Brain microvascular endothelial cell (primary cell): ENCODE data around the gene CACNG4.
A peak's percentile ranks its signal among the peaks of the same experiment; 100 is the strongest.
"Not testable (repeated sequence)": the region's sequence is repeated elsewhere in the genome, so short reads cannot be mapped to it uniquely, and the experiment has no call there.

ENCODE experiments used
- DNase-seq: peaks from one replicate; pipeline ENCODE4 v3.0.0-alpha.2; 2020
- H3K27ac ChIP-seq: fragments of 250-450 bp; sonication (Bioruptor Pico); 2 replicates; pipeline ENCODE4 v1.5.1; 2020; ENCODE audit warnings: mild to moderate bottlenecking, moderate library complexity
- H3K27me3 ChIP-seq: fragments of 250-450 bp; sonication (Bioruptor Pico); replicated peaks from 2 replicates; pipeline ENCODE4 v1.5.1; 2020; ENCODE audit warnings: mild to moderate bottlenecking
- H3K36me3 ChIP-seq: fragments of 250-450 bp; sonication (Bioruptor Pico); replicated peaks from 2 replicates; pipeline ENCODE4 v1.5.1; 2020; ENCODE audit warnings: mild to moderate bottlenecking
- H3K4me3 ChIP-seq: 2 replicates; pipeline ENCODE4 v1.5.1; 2011; ENCODE audit warnings: low read depth, mild to moderate bottlenecking, control low read depth, low read length, moderate library complexity
- CTCF ChIP-seq: IDR thresholded peaks from 2 replicates; pipeline ENCODE4 v1.5.1; 2011; ENCODE audit warnings: low read depth, mild to moderate bottlenecking, moderate library complexity, low read length, control low read depth, inconsistent platforms; ENCODE audit errors: missing control alignments
- in situ Hi-C: cut with HindIII; loops from 2 replicates; pipeline ENCODE4 v1.10.0; 2017; ENCODE audit warnings: low sequenced_read_pairs, low pct_ligation_motif_present

Gene CACNG4

DNA sequence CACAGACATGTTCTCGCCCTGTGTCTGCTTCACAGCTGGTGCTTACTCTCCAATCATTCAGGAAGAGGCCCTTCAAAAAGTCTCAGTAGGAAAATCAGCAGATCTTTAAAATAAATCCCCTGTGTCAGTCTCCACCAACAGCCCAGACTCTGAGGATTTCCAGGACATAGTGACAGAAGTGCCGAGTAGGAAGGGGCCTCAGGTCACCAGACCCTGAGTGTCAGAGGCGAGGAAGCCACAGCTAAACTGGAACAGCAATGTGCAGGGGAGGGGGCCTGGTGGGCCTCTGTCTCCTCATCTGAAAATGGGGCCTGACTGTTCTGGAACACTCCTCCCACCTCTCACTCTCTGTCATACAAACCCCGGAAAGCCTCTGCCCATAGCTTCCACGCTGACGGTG lies 6.3 kb downstream of the CACNG4 start:
- Histone ChIP-seq H3K27me3 (peaks cover 29% of the 10 kb centered on the region), H3K4me3 (no peak overlapping the region), H3K27ac (no peak overlapping the region), H3K36me3 (no peaks in the 10 kb centered on the region)
- in situ Hi-C loops, result no loop called here
- no peak for DNase-seq
- TF ChIP-seq CTCF, result no peak

DNA sequence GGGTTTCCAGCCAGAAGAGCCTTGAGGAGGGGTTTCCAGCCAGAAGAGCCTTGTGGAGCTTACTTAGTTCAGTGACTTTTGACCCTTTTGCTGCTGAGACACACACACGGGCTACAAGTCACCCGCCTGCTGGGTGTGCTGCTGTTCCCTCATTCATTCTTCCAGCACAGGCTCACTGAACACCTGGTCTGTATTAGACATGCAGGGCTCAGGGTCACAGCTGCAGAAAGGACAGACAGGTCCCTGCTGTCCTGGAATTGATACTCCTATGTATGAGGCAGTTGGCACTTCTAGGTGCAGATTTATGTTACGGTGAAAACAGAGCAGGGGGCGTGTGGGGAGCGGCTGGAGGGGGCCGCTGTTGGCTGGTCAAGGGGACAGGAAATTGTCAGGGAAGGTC lies 6.8 kb downstream of the CACNG4 start:
- TF ChIP-seq CTCF, result no peak
- in situ Hi-C loops, result no loop called here
- Histone ChIP-seq H3K36me3 (no peaks in the 10 kb centered on the region), H3K27ac (no peak overlapping the region), H3K4me3 (no peak overlapping the region), H3K27me3 (peaks cover 26% of the 10 kb centered on the region)
- DNase-seq, result no peak

GRCh38 chr17:66971730-66972441 lies 7.4 kb downstream of the CACNG4 start:
- Histone ChIP-seq H3K27me3 (peaks cover 19% of the 10 kb centered on the region), H3K36me3 (no peaks in the 10 kb centered on the region), H3K4me3 (no peak overlapping the region), H3K27ac (no peak overlapping the region)
- no peak for TF ChIP-seq CTCF
- no peak for DNase-seq
- in situ Hi-C loops, result no loop called here

- H3K36me3 ChIP-seq, DNase-seq, in situ Hi-C loops, H3K27ac ChIP-seq, H3K4me3 ChIP-seq: not testable (repeated sequence)
- peaks cover 14% of the 10 kb centered on the region for H3K27me3 ChIP-seq
Measured at GRCh38 chr17:66972442-66972830, 7.9 kb downstream of the CACNG4 start.

DNA sequence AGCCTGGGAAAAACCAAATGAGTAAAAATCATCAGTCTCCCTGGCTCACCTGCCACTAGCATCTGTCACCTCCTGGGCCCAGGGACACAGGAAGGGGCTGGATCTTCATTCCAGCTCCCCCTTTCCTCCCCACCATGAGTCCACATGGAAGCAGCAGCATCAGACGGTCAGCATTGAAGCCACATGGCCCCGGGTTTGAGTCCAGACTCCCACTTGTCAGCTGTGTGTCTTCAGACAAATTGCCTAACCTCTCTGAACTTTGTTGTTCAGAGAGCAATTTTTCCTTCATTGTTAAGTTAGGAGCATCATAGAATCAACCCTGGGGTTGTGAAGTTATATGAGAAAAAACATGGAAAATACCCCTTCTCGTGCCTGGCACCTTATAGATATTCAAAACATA lies 10.7 kb downstream of the CACNG4 start:
- H3K27ac ChIP-seq, result no peak overlapping the region
- H3K36me3 ChIP-seq, result no peaks in the 10 kb centered on the region
- H3K27me3 ChIP-seq, result peaks cover 4% of the 10 kb centered on the region
- H3K4me3 ChIP-seq, result no peak overlapping the region
- DNase-seq, result no peak
- in situ Hi-C loops, result no loop called here
- no peak for TF ChIP-seq CTCF

DNA sequence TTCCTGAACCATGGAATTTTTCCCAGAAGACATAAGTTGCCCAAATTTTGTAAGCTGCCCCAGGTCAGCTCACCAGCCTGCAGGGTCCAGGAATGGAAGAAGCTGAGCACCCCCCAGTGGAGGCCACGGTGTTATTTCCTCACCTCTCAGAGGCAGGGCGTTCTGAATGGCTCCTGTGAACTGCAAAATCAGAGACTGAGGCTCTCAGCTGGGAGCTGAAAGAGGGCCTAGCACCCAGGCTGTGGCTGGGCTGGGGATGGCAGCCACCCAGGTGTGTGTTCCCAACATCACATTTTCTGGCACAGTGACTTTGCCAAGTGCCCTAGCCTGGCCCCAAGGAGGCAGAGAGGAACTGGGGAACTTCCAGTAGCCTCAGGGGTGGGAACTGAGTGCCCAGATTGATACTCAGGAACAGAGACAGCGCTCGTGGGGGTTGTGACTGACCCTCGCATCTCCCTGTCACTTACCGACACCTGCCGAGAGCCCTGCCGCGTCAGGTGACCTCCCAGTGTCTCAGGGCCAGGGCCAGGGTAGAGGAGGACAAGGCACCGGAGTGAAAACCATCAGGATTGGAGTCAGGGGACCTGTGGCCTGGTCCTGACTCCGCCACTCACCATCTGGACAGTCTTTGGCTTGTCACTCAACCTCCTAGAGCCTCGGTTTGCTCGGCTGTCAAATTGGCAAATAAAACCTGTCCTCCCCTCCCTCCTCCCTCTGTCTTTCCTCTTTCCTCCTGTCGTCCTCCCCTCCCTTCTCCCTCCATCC lies 11.3 kb downstream of the CACNG4 start:
- Histone ChIP-seq H3K4me3 (no peak overlapping the region), H3K27me3 (peaks cover 4% of the 10 kb centered on the region), H3K27ac (no peak overlapping the region), H3K36me3 (no peaks in the 10 kb centered on the region)
- peak; percentile 40 for TF ChIP-seq CTCF
- no peak for DNase-seq
- in situ Hi-C loops, result no loop called here
